Right hindlimb (tissue), 1 donor: ENCODE data around the gene EIPR1.
"Not testable (repeated sequence)": the region's sequence is repeated elsewhere in the genome, so short reads cannot be mapped to it uniquely, and the experiment has no call there.

Experiments
- DNase-seq: peaks from one replicate; pipeline ENCODE4 v3.0.0-alpha.2; 2018

The EIPR1 gene

DNA sequence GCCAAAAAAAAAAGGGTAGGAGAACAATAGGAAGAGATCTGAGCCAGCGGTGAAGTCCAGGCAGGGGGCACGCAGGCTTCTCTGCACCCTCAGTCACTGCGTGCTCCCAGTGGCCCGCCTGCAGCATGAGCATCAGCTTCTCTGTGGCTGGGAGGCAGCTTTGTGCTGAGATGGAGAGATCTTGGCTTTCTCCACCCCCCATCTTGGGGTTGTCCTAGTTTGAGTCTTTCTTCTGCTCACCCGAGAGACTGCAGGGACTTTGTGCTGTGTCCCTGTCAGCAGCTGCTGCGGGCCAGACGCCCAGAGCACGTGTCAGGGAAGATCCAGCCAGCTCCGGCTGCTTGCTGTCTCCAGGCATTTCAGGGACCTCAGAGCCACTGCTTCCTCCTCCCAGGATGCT is 22.2 kb upstream of the EIPR1 start:
- DNase-seq, result peak; percentile 79

DNA sequence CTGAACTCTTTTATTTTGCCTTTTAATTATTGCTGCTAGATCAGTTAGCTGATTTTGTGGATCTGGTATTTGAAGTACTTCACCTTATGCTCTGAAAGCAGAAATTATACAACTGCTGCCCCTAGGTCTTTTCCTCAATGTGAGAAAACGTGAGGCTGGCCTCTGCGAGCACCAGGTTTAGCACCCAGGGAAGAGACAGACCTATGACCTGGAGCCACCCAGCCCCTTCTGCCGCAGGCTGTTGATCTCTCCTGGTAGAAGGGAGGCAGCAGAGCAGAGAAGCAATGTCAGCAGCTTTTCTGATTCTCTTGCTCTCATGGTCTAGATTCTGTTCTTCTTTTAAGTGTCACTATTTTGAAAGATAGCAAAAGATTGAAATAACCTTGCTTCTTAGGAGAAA is 21.8 kb upstream of the EIPR1 start:
- DNase-seq, result no peak

DNA sequence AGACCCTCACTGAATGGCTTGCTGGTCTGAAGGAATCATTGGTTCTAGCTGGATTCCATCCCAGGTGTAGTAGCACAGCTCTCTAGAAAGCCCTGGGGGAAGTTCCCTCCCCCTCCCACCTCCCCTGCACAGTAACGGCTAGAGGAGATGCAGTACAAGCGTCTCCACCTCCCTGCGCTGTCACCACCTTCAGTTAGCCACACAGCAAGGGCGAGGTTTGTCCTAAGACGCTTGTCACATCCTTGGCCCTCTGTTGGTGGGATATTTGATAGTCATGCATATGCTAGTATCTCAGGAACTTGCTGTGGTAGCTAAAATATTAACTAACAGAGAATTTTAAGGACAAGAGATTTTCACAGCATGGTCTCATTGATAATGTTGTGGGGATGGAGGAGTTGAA is 21.2 kb upstream of the EIPR1 start:
- no peak for DNase-seq

DNA sequence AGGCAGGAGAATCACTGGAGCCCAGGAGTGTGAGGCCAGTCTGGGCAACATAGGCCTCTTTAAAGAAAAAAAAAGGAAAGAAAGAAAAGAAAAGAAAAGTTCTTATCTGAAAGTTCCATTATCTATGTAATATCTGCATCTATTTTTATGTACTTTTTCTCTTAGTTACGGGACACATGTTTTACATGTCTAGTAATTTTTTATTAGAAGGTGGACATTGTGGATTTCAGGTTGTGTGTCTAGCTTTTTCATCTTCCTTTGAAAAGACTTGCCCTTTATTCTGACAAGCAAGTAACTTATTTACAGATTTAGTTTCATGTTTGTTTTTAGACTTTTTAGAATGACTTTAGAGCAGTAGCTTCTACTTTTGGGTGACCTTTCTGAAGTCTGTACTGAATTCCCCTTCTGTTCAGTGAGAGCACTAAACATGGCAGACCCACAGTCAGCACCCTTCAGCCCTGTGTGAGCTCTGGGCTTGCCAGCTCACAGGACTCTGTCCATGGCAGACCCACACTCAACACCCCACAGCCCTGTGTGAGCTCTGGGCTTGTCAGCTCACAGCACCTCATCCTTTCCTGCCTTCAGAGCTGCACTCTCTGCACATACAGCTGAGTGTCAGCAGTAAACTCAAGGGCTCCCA is 19.4 kb upstream of the EIPR1 start:
- DNase-seq, result no peak

GRCh38 chr2:3392216-3392615 is 14.6 kb upstream of the EIPR1 start:
- DNase-seq, result no peak

DNA sequence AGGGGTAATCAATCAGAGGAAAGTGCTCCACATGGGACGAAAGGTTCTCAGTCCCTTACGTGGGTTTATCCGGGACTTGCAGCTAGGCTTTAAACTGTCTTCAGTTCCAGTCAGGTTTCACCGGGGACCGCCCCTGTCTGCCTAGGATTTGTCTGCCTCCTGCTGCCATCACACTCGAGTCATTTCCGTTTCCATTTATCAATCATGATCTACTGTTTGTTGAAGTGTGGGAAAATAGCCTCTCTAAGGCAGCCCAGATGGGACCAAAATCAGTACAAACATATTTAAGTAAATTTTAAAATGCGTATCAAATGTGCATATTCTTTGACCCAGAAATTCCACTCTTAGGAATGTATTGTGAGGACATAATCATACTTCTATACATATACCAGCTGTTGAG is 12.4 kb upstream of the EIPR1 start:
- DNase-seq, result no peak

GRCh38 chr2:3389193-3389592 is 11.6 kb upstream of the EIPR1 start:
- no peak for DNase-seq

DNA sequence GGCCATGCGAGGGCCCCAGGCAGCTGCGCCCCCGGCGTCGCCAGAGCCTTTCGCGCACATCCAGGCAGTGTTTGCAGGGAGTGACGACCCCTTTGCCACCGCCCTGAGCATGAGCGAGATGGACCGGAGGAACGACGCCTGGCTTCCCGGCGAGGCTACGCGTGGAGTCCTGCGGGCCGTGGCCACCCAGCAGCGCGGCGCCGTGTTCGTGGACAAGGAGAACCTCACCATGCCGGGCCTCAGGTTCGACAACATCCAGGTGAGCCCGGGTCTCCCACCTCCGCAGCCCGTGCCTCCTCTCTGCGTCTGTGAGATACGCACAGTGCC is 10.8 kb upstream of the EIPR1 start:
- no peak for DNase-seq

DNA sequence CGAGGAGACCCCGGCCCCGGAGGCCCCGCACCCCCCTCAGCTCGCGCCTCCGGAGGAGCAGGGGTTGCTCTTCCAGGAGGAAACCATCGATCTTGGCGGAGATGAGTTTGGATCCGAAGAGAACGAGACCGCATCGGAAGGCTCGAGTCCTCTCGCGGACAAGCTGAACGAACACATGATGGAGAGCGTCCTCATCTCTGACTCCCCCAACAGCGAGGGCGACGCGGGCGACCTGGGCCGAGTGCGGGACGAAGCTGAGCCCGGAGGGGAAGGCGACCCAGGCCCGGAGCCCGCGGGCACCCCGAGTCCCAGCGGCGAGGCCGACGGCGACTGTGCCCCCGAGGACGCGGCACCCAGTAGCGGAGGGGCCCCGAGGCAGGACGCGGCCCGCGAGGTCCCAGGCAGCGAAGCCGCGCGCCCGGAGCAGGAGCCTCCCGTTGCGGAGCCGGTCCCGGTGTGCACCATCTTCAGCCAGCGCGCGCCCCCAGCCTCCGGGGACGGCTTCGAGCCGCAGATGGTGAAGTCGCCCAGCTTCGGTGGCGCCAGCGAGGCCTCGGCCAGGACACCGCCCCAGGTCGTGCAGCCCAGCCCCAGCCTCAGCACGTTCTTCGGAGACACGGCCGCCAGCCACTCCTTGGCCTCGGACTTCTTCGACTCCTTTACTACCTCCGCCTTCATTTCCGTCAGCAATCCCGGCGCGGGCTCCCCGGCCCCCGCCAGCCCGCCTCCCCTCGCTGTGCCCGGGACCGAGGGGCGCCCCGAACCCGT is 10.2 kb upstream of the EIPR1 start:
- DNase-seq, result no peak

DNA sequence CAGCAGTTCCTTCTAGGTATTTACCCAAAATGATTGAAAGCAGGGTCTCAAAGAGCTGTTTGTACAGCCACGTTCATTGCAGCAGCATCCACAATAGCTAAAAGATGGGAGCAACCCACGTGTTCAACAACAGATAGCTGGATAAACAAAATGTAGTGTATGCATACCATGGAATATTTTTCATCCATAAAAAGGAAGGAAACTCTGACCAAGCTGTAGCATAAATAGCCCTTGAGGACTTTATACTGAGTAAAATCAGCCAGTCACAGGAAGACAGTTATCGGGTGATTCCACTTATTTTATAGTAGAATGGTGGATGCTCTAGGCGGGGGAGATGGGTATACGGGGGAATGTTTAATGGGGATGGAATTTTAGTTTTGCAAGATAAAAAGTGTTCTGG is 9.4 kb upstream of the EIPR1 start:
- DNase-seq, result no peak

DNA sequence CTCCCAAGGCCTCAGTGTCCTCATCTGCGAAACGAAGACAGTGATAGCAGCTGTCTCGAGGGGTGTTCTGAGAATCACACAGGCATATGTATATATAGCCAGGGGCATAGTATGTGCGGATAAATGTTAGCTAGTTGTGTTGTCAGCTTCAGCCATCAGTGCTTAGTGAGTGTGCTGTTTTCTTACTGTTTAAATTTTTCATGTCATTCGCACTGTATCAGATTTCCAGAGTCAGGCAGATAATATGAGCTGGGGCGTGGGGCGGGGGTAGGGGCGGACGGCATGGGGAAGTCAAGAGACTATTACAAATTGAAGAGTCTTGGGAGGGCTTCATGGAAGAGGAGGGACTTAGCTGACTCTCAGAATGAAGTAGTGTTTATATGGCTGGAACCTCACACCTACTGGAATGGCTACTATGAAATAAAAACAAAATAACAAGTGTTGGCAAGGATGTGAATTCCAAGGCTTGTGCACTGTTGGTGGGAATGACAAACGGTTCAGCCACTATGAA is 8.9 kb upstream of the EIPR1 start:
- DNase-seq, result no peak

GRCh38 chr2:3379647-3380534 is 2.3 kb upstream of the EIPR1 start, which contains the start of gene TRAPPC12:
Gene TRAPPC12 (plus strand): TSS chr2:3379694. CDS start chr2:3387624, 7,930 bp downstream.
- DNase-seq, result peak; percentile 92

DNA sequence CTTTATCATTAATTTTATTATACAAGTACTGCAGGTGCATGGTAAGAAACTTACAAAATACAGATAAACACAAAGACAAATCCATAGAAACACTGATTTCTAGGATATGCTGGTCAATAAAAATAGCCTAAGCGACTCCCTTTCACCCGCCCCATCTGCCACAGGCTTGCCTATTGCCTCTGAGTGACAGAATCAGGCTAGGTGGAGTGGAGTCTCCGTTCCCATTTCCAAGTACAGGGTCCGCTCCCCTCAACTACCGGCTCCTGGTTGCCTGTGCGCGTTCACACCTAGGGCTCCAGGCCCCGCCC is 1.7 kb upstream of the EIPR1 start:
- no peak for DNase-seq

- DNase-seq, result no peak
Measured at GRCh38 chr2:3377279-3377611, 373 bp downstream of the EIPR1 start.

DNA sequence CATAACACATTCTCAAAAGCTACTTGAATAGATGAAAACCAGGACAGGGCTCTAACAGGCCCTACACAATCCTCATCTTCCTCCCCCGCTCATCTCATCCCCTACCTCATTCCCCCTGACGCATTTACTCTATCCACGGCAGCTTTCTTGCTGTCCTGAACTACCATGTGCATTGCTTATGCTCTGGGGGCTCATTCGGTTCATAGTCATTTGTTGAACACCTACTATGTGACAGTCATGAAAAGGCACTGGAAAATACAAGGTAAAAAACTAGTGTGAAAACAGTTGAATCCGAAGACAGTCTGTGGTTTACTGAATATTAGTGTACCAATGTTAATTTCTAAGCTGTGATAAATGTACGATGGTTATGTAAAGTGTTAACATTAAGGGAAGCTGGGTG is 797 bp downstream of the EIPR1 start:
- no peak for DNase-seq

DNA sequence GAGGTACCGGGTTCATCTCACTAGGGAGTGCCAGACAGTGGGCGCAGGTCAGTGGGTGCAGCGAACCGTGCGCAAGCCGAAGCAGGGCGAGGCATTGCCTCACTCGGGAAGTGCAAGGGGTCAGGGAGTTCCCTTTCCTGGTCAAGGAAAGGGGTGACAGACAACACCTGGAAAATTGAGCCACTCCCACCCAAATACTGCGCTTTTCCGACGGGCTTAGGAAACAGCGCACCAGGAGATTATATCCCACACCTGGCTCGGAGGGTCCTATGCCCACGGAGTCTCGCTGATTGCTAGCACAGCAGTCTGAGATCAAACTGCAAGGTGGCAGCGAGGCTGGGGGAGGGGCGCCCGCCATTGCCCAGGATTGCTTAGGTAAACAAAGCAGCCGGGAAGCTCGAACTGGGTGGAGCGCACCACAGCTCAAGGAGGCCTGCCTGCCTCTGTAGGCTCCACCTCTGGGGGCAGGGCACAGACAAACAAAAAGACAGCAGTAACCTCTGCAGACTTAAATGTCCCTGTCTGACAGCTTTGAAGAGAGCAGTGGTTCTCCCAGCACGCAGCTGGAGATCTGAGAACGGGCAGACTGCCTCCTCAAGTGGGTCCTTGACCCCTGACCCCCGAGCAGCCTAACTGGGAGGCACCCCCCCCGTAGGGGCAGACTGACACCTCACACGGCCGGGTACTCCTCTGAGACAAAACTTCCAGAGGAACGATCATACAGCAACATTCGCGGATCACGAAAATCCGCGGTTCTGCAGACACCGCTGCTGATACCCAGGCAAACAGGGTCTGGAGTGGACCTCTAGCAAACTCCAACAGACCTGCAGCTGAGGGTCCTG is 8.1 kb downstream of the EIPR1 start:
- not testable (repeated sequence) for DNase-seq

DNA sequence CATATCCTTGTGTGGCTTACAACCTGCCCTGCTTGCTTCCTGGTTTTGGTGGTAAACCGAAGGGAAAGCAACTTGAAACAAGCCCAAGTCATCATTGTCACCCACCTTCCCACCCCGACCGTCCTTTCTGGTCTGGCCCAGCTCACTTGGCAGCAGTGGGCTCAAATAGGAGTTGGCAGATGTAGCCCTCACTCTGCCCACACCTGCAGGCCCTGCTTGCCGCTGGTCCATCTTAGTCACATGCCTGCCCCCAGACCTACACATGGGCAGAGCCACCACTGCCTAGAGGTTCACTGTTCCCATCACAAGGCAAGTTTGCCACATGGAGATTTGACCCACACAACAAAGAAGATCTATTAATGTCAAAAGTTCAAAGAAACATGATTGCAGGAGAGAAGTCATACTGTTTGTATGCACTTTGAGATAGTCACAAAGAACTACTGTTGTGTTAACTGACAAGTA is 9.3 kb downstream of the EIPR1 start:
- no peak for DNase-seq

DNA sequence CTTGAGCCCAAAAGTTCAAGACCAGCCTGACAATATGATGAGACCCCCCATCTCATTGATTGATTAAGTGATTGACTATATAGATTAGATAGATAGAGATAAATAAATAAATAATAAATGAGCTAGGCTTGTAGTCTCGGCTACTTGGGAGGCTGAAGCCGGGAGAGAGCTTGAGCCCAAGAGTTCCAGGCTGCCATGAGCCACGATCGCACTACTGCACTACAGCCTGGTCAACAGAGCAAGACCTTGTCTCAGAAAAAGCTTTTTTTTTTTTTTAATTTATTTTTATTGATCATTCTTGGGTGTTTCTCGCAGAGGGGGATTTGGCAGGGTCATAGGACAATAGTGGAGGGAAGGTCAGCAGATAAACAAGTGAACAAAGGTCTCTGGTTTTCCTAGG is 12.4 kb downstream of the EIPR1 start:
- DNase-seq, result no peak

DNA sequence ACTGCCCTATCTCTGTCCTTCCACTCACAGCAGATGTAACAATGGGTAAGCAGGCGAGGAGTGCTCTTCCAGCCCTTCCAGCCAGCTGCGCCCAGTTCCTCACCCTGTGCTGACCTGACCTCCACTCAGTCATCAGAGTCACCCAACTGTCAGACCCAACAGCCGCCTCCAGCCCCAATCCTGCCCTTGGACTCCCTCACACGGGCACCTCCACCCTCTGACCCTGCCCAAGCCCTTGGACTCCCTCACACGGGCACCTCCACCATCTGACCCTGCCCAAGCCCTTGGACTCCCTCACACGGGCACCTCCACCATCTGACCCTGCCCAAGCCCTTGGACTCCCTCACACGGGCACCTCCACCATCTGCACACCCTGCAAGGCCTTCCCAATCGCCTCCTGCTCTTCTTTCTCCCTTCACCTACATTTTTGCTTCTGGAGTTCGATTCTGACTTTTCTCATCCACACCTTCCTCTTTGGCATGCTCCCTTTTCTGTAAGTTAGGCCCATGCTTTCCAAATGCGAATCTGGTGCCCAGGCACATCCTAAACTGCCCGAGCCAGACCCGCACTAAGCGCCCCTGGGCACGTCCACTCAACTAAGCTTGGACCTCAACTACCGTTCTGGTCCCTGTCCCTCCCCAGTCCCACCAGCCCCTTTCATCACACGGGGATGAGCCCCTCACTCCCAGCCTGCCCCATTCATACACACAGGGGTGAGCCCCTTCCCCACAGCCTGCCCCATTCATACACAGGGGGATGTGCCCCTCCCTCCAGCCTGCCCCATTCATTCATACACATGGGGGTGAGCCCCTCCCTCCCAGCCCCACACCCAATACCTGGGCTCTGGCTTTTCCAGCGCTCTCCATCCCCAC is 15.9 kb downstream of the EIPR1 start:
- DNase-seq, result no peak

GRCh38 chr2:3357926-3358325 is 19.7 kb downstream of the EIPR1 start:
- no peak for DNase-seq

DNA sequence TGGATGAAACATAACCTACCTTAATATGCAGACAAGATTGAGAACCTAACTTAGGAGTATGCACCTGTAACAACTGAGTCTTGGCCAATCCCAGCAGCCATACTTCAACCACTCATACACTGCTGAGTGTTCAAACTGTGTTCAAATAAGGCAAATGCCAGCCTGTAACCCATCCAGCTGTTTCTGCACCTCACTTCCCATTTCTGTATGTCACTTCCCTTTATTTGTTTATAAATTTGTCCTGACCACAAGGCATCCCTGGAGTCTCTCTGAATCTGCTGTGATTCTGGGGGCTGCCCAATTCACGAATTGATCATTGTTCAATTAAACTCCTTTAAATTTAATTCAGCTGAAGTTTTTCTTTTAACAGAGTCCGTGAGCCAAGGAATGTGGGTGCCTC is 20.2 kb downstream of the EIPR1 start:
- DNase-seq, result not testable (repeated sequence)

- no peak for DNase-seq
Measured at GRCh38 chr2:3356799-3357198, 20.8 kb downstream of the EIPR1 start.
